Endodermal cell (in vitro differentiated cells): Measurements from ENCODE around the gene WAS. TPM values are rescaled to one million over a fixed set of nuclear protein-coding genes. Genes with fewer than 3 reads are reported as not detected.

Experiments
- DNase-seq: peaks from one replicate; pipeline ENCODE4 v3.0.0-alpha.2; 2017
- H3K27ac ChIP-seq: 2 replicates; pipeline ENCODE4 v1.5.1; 2013; ENCODE audit warnings: mild to moderate bottlenecking, low read depth, low read length, moderate library complexity
- H3K27me3 ChIP-seq: 2 replicates; pipeline ENCODE4 v1.6.1; 2013; ENCODE audit warnings: mild to moderate bottlenecking, low read length, moderate library complexity; ENCODE audit not compliant: insufficient read depth, control insufficient read depth, poor library complexity, severe bottlenecking
- H3K36me3 ChIP-seq: 2 replicates; pipeline ENCODE4 v1.7.0; 2013; ENCODE audit warnings: mild to moderate bottlenecking, low read length, moderate library complexity; ENCODE audit not compliant: control insufficient read depth, insufficient read depth
- H3K4me1 ChIP-seq: one replicate; pipeline ENCODE4 v1.7.0; 2013; ENCODE audit warnings: low read length; ENCODE audit not compliant: control insufficient read depth, insufficient read depth
- H3K4me3 ChIP-seq: 2 replicates; pipeline ENCODE4 v1.5.1; 2013; ENCODE audit warnings: mild to moderate bottlenecking, low read length, moderate library complexity
- H3K9ac ChIP-seq: 2 replicates; pipeline ENCODE4 v1.6.1; 2013; ENCODE audit warnings: mild to moderate bottlenecking, low read length, moderate library complexity; ENCODE audit not compliant: poor library complexity, severe bottlenecking; ENCODE audit errors: extremely low read depth
- H3K9me3 ChIP-seq: 2 replicates; pipeline ENCODE4 v1.6.1; 2013; ENCODE audit warnings: mild to moderate bottlenecking, low read length, moderate library complexity; ENCODE audit not compliant: control insufficient read depth
- H3K27ac Mint-ChIP-seq: 2 replicates; pipeline ENCODE4 v1.8.0; 2020; ENCODE audit warnings: mixed read lengths
- H3K27me3 Mint-ChIP-seq: 2 replicates; pipeline ENCODE4 v1.8.0; 2021; ENCODE audit warnings: mild to moderate bottlenecking, mixed read lengths; ENCODE audit not compliant: insufficient read depth
- H3K36me3 Mint-ChIP-seq: 2 replicates; pipeline ENCODE4 v1.8.0; 2020; ENCODE audit warnings: low read depth, mixed read lengths
- H3K4me1 Mint-ChIP-seq: 2 replicates; pipeline ENCODE4 v1.8.0; 2020; ENCODE audit warnings: mixed read lengths
- H3K4me3 Mint-ChIP-seq: 2 replicates; pipeline ENCODE4 v1.8.0; 2020; ENCODE audit warnings: mild to moderate bottlenecking, moderate library complexity, mixed read lengths
- H3K9me3 Mint-ChIP-seq: 2 replicates; pipeline ENCODE4 v1.8.0; 2020; ENCODE audit warnings: mild to moderate bottlenecking, mixed read lengths
- CTCF ChIP-seq: fragments of 200-600 bp; sonication (generic); conservative IDR thresholded peaks from 2 replicates; pipeline ENCODE4 v1.5.0; 2021; ENCODE audit warnings: antibody characterized with exemption, mild to moderate bottlenecking
- WGBS, 2 experiments: methylation state at CpG; one replicate each; pipeline versions ENCODE4 v1.1.5 to v1.1.7; 2013; ENCODE audit warnings: missing lambda C conversion rate in 2 of 2, mixed read lengths in 1 of 2; ENCODE audit not compliant: insufficient coverage in 1 of 2, insufficient read length in 1 of 2; 5-methylcytosine and 5-hydroxymethylcytosine counted together
- total RNA-seq, 2 donors: library from RNA; stranded (reverse); fragmentation: NEBNext Ultra II Directional in 1 of 2; extraction: Animal tissue kit (Norgen Biotek cat#: 25700) in 1 of 2; gene quantifications; 2 replicates in 1 of 2; 3 replicates in 1 of 2; pipeline ENCODE4 v1.2.1, GENCODE V29; 2021

WAS gene
- total RNA-seq, 2 donors from 2014 or later, result 0.51 to 0.84 TPM

GRCh38 chrX:48694776-48695533, 11.4 kb downstream of the WAS start:
- no peak for TF ChIP-seq CTCF
- Histone ChIP-seq H3K9ac (no peak overlapping the region), H3K27ac (peak overlapping the region; percentile 85), H3K4me3 (peak overlapping the region; percentile 86), H3K4me1 (no peaks in the 10 kb centered on the region), H3K9me3 (no peaks in the 10 kb centered on the region), H3K36me3 (peaks cover 8% of the 10 kb centered on the region), H3K27me3 (no peaks in the 10 kb centered on the region)
- 73% methylated on average over 15 of the region's 15 CpGs; no CpG with 5 or more reads in 1 of the 2 experiments for WGBS, 2 experiments
- Mint-ChIP-seq H3K4me1 (peaks cover 17% of the 10 kb centered on the region), H3K9me3 (peaks cover 68% of the 10 kb centered on the region), H3K4me3 (no peak overlapping the region), H3K36me3 (peaks cover 6% of the 10 kb centered on the region), H3K27me3 (peaks cover 1% of the 10 kb centered on the region), H3K27ac (no peak overlapping the region)
- no peak for DNase-seq

GRCh38 chrX:48695534-48695896, 11.9 kb downstream of the WAS start:
- Histone ChIP-seq H3K9ac (no peak overlapping the region), H3K4me3 (peak overlapping the region; percentile 86), H3K4me1 (no peaks in the 10 kb centered on the region), H3K27ac (peak overlapping the region; percentile 85), H3K9me3 (no peaks in the 10 kb centered on the region), H3K36me3 (peaks cover 10% of the 10 kb centered on the region), H3K27me3 (no peaks in the 10 kb centered on the region)
- Mint-ChIP-seq H3K9me3 (peaks cover 69% of the 10 kb centered on the region), H3K4me3 (peak overlapping the region; percentile 75), H3K36me3 (peaks cover 7% of the 10 kb centered on the region), H3K4me1 (peaks cover 17% of the 10 kb centered on the region), H3K27ac (peak overlapping the region; percentile 40), H3K27me3 (peaks cover 1% of the 10 kb centered on the region)
- whole genome bisulfite sequencing, 2 experiments, result 67 to 71% methylated on average over 5 to 14 of the region's 14 CpGs
- TF ChIP-seq CTCF, result no peak
- DNase-seq, result no peak

- Histone ChIP-seq H3K4me1 (no peaks in the 10 kb centered on the region), H3K27ac (peak overlapping the region; percentile 85)
- TF ChIP-seq CTCF, result no peak
Measured at GRCh38 chrX:48695925-48696300, 12.3 kb downstream of the WAS start.

More at GRCh38 chrX:48695925-48696300, 12.3 kb downstream of the WAS start:
- Mint-ChIP-seq H3K4me1 (peaks cover 17% of the 10 kb centered on the region), H3K36me3 (peaks cover 11% of the 10 kb centered on the region), H3K9me3 (peaks cover 72% of the 10 kb centered on the region), H3K27me3 (peaks cover 1% of the 10 kb centered on the region), H3K27ac (peak overlapping the region; percentile 40), H3K4me3 (peak overlapping the region; percentile 75)
- Histone ChIP-seq H3K36me3 (peaks cover 14% of the 10 kb centered on the region), H3K4me3 (peak overlapping the region; percentile 86), H3K9me3 (no peaks in the 10 kb centered on the region), H3K9ac (peak overlapping the region; percentile 49), H3K27me3 (no peaks in the 10 kb centered on the region)
- 11 to 40% methylated on average over 1 to 8 of the region's 8 CpGs for WGBS, 2 experiments
- no peak for DNase-seq
